CD8-positive, alpha-beta memory T cell (primary cell): ENCODE measurements around the gene MACROD1. TPM values are rescaled to one million over a fixed set of nuclear protein-coding genes. Genes with fewer than 3 reads are reported as not detected.

Experiments
- CTCF ChIA-PET: fragments of 350-600 bp; sonication (Branson Sonifier 250); formaldehyde crosslinking; loops from one replicate; lab custom pipeline; 2021; ENCODE audit warnings: antibody characterized with exemption; lab: Charles Lee
- POLR2A ChIA-PET: fragments of 350-600 bp; sonication (Branson Sonifier 250); formaldehyde crosslinking; loops from one replicate; lab custom pipeline; 2021; ENCODE audit warnings: antibody characterized with exemption; lab: Charles Lee
- DNase-seq, 5 donors: peaks; one replicate each; pipeline versions ENCODE4 v3.0.0 to v3.0.0-alpha.2; 2020 to 2022; ENCODE audit warnings: mixed read lengths in 1 of 5
- H3K27ac ChIP-seq: one replicate; pipeline ENCODE4 v1.7.0; 2013; ENCODE audit warnings: low read depth, mild to moderate bottlenecking, low read length, moderate library complexity
- H3K27me3 ChIP-seq: 2 replicates; pipeline ENCODE4 v1.7.0; 2013; ENCODE audit warnings: low read length, mild to moderate bottlenecking; ENCODE audit not compliant: insufficient read depth, poor library complexity, severe bottlenecking
- H3K36me3 ChIP-seq: 2 replicates; pipeline ENCODE4 v1.7.0; 2013; ENCODE audit warnings: mild to moderate bottlenecking, low read length, moderate library complexity; ENCODE audit not compliant: insufficient read depth
- H3K4me1 ChIP-seq: 2 replicates; pipeline ENCODE4 v1.7.0; 2013; ENCODE audit warnings: mild to moderate bottlenecking, low read length, moderate library complexity; ENCODE audit not compliant: insufficient read depth
- H3K4me3 ChIP-seq: 2 replicates; pipeline ENCODE4 v1.7.0; 2013; ENCODE audit warnings: mild to moderate bottlenecking, low read length
- H3K9me3 ChIP-seq: 2 replicates; pipeline ENCODE4 v1.7.0; 2013; ENCODE audit warnings: mild to moderate bottlenecking, low read length
- H3K27ac Mint-ChIP-seq, 8 donors: one replicate each; pipeline ENCODE4 v1.8.0; 2020 to 2021; ENCODE audit warnings: mixed read lengths in 8 of 8, mild to moderate bottlenecking in 6 of 8, inconsistent platforms in 3 of 8, moderate library complexity in 3 of 8
- H3K27me3 Mint-ChIP-seq, 2 donors: one replicate each; pipeline ENCODE4 v1.8.0; 2020 to 2021; ENCODE audit warnings: mixed read lengths in 2 of 2, mild to moderate bottlenecking in 1 of 2, moderate library complexity in 1 of 2
- H3K36me3 Mint-ChIP-seq, 3 donors: one replicate each; pipeline ENCODE4 v1.8.0; 2020 to 2021; ENCODE audit warnings: mixed read lengths in 3 of 3, inconsistent platforms in 1 of 3, mild to moderate bottlenecking in 1 of 3
- H3K4me1 Mint-ChIP-seq, 3 donors: one replicate each; pipeline ENCODE4 v1.8.0; 2020 to 2021; ENCODE audit warnings: mixed read lengths in 3 of 3, inconsistent platforms in 1 of 3, mild to moderate bottlenecking in 1 of 3
- H3K4me3 Mint-ChIP-seq, 7 donors: one replicate each; pipeline ENCODE4 v1.8.0; 2020 to 2021; ENCODE audit warnings: mixed read lengths in 7 of 7, mild to moderate bottlenecking in 6 of 7, moderate library complexity in 4 of 7, inconsistent platforms in 2 of 7
- H3K9me3 Mint-ChIP-seq, 5 donors: one replicate each; pipeline ENCODE4 v1.8.0; 2020 to 2022; ENCODE audit warnings: mixed read lengths in 5 of 5, mild to moderate bottlenecking in 3 of 5, moderate library complexity in 2 of 5, inconsistent platforms in 1 of 5
- polyA plus RNA-seq: library from polyadenylated mRNA; unstranded; fragments of 300-500 nt; fragmentation: Illumina TruSeq; gene quantifications from one replicate; pipeline ENCODE4 v1.2.3, GENCODE V29; 2021
- total RNA-seq, 2 experiments: library from RNA; stranded (reverse); gene quantifications; one replicate each; pipeline ENCODE4 v1.2.3, GENCODE V29; 2021

MACROD1 gene
- total and polyA plus RNA-seq, 3 experiments from 2014 or later, result 9.2 to 25.5 (median 19.6) TPM

- CTCF ChIA-PET, result no interaction called here
- DNase-seq, result no peak
- Mint-ChIP-seq H3K36me3 (no peaks in the 10 kb centered on the region), H3K4me3 (no peak overlapping the region), H3K4me1 (no peaks in the 10 kb centered on the region), H3K9me3 (no peaks in the 10 kb centered on the region), H3K27me3 (no peaks in the 10 kb centered on the region), H3K27ac (peak overlapping the region in 1 of 8 donors; percentile 74)
- Histone ChIP-seq H3K27ac (no peak overlapping the region), H3K4me3 (no peak overlapping the region), H3K36me3 (no peaks in the 10 kb centered on the region), H3K9me3 (no peaks in the 10 kb centered on the region), H3K27me3 (no peaks in the 10 kb centered on the region), H3K4me1 (no peaks in the 10 kb centered on the region)
- POLR2A ChIA-PET, result interaction anchor here (0.7 kb wide), 1 partner anchor 121 kb away, joined by 3 read pairs; no protein-coding TSS in a partner anchor
Measured at GRCh38 chr11:64122411-64123410, 43.2 kb downstream of the MACROD1 start.

GRCh38 chr11:64121663-64122410, 44.1 kb downstream of the MACROD1 start:
- H3K9me3 ChIP-seq, result no peaks in the 10 kb centered on the region
- CTCF ChIA-PET, result no interaction called here
- H3K27ac Mint-ChIP-seq, result peak overlapping the region in 1 of 8 donors; percentile 74
- no peaks in the 10 kb centered on the region for H3K9me3 Mint-ChIP-seq
- no peaks in the 10 kb centered on the region for H3K36me3 Mint-ChIP-seq
- H3K27me3 Mint-ChIP-seq, result no peaks in the 10 kb centered on the region
- H3K36me3 ChIP-seq, result no peaks in the 10 kb centered on the region
- DNase-seq, result no peak
- no peaks in the 10 kb centered on the region for H3K4me1 Mint-ChIP-seq
- H3K27ac ChIP-seq, result no peak overlapping the region
- POLR2A ChIA-PET, result interaction anchor here (0.7 kb wide), 1 partner anchor 120 kb away, joined by 3 read pairs; no protein-coding TSS in a partner anchor
- H3K4me3 Mint-ChIP-seq, result no peak overlapping the region
- H3K4me1 ChIP-seq, result no peaks in the 10 kb centered on the region
- H3K4me3 ChIP-seq, result no peak overlapping the region
- no peaks in the 10 kb centered on the region for H3K27me3 ChIP-seq

GRCh38 chr11:64120951-64121569, 44.9 kb downstream of the MACROD1 start:
- Histone ChIP-seq H3K9me3 (no peaks in the 10 kb centered on the region), H3K36me3 (no peaks in the 10 kb centered on the region), H3K27me3 (no peaks in the 10 kb centered on the region), H3K4me3 (no peak overlapping the region), H3K27ac (no peak overlapping the region), H3K4me1 (no peaks in the 10 kb centered on the region)
- ChIA-PET POLR2A (no interaction called here), CTCF (no interaction called here)
- Mint-ChIP-seq H3K9me3 (no peaks in the 10 kb centered on the region), H3K4me3 (no peak overlapping the region), H3K27me3 (no peaks in the 10 kb centered on the region), H3K27ac (no peak overlapping the region), H3K36me3 (no peaks in the 10 kb centered on the region), H3K4me1 (no peaks in the 10 kb centered on the region)
- no peak for DNase-seq

GRCh38 chr11:64119700-64120099, 46.2 kb downstream of the MACROD1 start:
- H3K4me1 Mint-ChIP-seq, result no peaks in the 10 kb centered on the region
- H3K9me3 Mint-ChIP-seq, result no peaks in the 10 kb centered on the region
- no peak overlapping the region for H3K4me3 ChIP-seq
- H3K27ac Mint-ChIP-seq, result no peak overlapping the region
- no peaks in the 10 kb centered on the region for H3K36me3 Mint-ChIP-seq
- POLR2A ChIA-PET, result no interaction called here
- no peak for DNase-seq
- no peaks in the 10 kb centered on the region for H3K4me1 ChIP-seq
- H3K9me3 ChIP-seq, result no peaks in the 10 kb centered on the region
- CTCF ChIA-PET, result no interaction called here
- no peak overlapping the region for H3K4me3 Mint-ChIP-seq
- no peaks in the 10 kb centered on the region for H3K36me3 ChIP-seq
- H3K27me3 ChIP-seq, result no peaks in the 10 kb centered on the region
- H3K27ac ChIP-seq, result no peak overlapping the region
- H3K27me3 Mint-ChIP-seq, result no peaks in the 10 kb centered on the region

GRCh38 chr11:64118876-64119665, 46.8 kb downstream of the MACROD1 start:
- Mint-ChIP-seq H3K27me3 (no peaks in the 10 kb centered on the region), H3K4me3 (no peak overlapping the region), H3K27ac (peak overlapping the region in 2 of 8 donors; percentile 42 to 54), H3K4me1 (no peaks in the 10 kb centered on the region), H3K36me3 (no peaks in the 10 kb centered on the region), H3K9me3 (no peaks in the 10 kb centered on the region)
- H3K27ac ChIP-seq, result no peak overlapping the region
- ChIA-PET POLR2A (no interaction called here), CTCF (no interaction called here)
- H3K4me1 ChIP-seq, result no peaks in the 10 kb centered on the region
- no peak for DNase-seq
- no peaks in the 10 kb centered on the region for H3K36me3 ChIP-seq
- no peaks in the 10 kb centered on the region for H3K27me3 ChIP-seq
- no peak overlapping the region for H3K4me3 ChIP-seq
- H3K9me3 ChIP-seq, result no peaks in the 10 kb centered on the region

DNA sequence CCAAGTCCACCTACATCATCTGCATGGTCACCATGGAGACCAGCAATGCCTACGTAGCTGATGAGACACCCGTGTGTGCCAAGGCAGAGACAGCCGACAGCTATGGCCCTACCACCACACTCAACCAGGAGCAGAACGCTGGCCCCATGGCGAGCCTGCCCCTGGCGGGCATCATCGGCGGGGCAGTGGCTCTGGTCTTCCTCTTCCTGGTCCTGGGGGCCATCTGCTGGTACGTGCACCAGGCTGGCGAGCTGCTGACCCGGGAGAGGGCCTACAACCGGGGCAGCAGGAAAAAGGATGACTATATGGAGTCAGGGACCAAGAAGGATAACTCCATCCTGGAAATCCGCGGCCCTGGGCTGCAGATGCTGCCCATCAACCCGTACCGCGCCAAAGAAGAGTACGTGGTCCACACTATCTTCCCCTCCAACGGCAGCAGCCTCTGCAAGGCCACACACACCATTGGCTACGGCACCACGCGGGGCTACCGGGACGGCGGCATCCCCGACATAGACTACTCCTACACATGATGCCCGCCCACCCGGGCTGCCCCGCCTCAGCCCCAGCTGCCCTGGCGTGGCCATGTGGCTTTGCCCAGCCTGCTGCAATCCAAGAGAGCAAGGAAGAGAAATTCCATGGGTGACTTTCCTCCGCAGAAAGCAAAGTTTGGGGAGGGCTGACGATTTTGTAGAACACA, 48.0 kb downstream of the MACROD1 start:
- H3K27me3 ChIP-seq, result no peaks in the 10 kb centered on the region
- Mint-ChIP-seq H3K27me3 (no peaks in the 10 kb centered on the region), H3K36me3 (no peaks in the 10 kb centered on the region), H3K4me3 (no peak overlapping the region), H3K27ac (no peak overlapping the region), H3K4me1 (no peaks in the 10 kb centered on the region), H3K9me3 (no peaks in the 10 kb centered on the region)
- H3K27ac ChIP-seq, result no peak overlapping the region
- CTCF ChIA-PET, result no interaction called here
- H3K4me3 ChIP-seq, result no peak overlapping the region
- no peak for DNase-seq
- POLR2A ChIA-PET, result no interaction called here
- no peaks in the 10 kb centered on the region for H3K36me3 ChIP-seq
- H3K9me3 ChIP-seq, result no peaks in the 10 kb centered on the region
- H3K4me1 ChIP-seq, result no peaks in the 10 kb centered on the region
